ENCODE measurements around the gene PARD3.
"Not testable (repeated sequence)": the region's sequence is repeated elsewhere in the genome, so short reads cannot be mapped to it uniquely, and the experiment has no call there.

The PARD3 gene

DNA sequence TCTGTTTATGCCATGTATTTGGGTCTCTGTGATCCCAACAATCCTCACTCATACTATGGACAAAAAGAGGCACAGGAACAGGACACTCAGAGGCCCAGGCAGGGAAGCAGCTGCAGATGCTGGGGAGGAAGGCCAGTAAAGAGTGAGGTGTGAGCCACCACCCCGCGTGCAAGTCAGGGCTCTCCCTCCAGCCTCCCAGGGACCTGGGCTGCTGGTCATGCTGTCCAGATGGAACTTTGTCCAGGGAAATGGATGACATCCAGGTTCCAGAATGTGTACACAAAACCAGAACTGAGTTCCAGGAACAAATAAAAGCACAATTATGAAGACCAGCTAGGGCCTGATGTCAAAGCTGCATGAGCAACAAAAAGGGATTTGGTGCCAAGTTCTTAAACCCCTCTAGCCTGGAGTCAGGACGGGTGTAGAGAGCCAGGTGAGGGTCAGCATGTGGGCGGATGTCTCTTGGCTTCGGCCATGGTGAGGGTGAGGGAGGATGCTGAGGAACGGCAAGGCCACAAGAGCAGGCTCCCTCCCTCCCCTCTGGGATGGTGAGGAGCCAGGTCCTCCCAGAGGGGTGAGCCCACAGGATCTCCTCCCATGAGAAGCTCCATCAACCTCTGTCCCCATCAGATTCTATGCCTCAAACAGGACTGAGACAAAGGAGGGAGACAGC is 739.7 kb downstream of the PARD3 start:
- H3K4me2 ChIP-seq (ENCODE audit: low read length), result no peak overlapping the region
- H3K36me3 ChIP-seq (ENCODE audit: control insufficient read depth, insufficient read depth, low read length), result no peaks in the 10 kb centered on the region
- H2AFZ ChIP-seq, result no peak overlapping the region
- no peaks in the 10 kb centered on the region for H3K9me3 ChIP-seq (ENCODE audit: control insufficient read depth, low read length)
- H3K4me1 ChIP-seq, result no peaks in the 10 kb centered on the region
- H3K4me3 ChIP-seq (ENCODE audit: low read depth, low read length), result no peak overlapping the region
- H3K79me2 ChIP-seq, result no peaks in the 10 kb centered on the region
- H3K9ac ChIP-seq, result no peak overlapping the region
- no peak overlapping the region for H3K27ac ChIP-seq
- H3K27me3 ChIP-seq (ENCODE audit: control insufficient read depth, insufficient read depth, low read length), result no peaks in the 10 kb centered on the region
- TF ChIP-seq, protein P1, sequence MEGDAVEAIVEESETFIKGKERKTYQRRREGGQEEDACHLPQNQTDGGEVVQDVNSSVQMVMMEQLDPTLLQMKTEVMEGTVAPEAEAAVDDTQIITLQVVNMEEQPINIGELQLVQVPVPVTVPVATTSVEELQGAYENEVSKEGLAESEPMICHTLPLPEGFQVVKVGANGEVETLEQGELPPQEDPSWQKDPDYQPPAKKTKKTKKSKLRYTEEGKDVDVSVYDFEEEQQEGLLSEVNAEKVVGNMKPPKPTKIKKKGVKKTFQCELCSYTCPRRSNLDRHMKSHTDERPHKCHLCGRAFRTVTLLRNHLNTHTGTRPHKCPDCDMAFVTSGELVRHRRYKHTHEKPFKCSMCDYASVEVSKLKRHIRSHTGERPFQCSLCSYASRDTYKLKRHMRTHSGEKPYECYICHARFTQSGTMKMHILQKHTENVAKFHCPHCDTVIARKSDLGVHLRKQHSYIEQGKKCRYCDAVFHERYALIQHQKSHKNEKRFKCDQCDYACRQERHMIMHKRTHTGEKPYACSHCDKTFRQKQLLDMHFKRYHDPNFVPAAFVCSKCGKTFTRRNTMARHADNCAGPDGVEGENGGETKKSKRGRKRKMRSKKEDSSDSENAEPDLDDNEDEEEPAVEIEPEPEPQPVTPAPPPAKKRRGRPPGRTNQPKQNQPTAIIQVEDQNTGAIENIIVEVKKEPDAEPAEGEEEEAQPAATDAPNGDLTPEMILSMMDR (IDR thresholded peaks at IDR 0.05), result no peak

- Histone ChIP-seq H3K4me3 (ENCODE audit: low read depth, low read length) (no peak overlapping the region), H3K27me3 (ENCODE audit: control insufficient read depth, insufficient read depth, low read length) (no peaks in the 10 kb centered on the region), H3K27ac (no peak overlapping the region), H2AFZ (no peak overlapping the region), H3K79me2 (no peaks in the 10 kb centered on the region), H3K9ac (no peak overlapping the region), H3K4me1 (no peaks in the 10 kb centered on the region), H3K9me3 (ENCODE audit: control insufficient read depth, low read length) (no peaks in the 10 kb centered on the region), H3K36me3 (ENCODE audit: control insufficient read depth, insufficient read depth, low read length) (no peaks in the 10 kb centered on the region), H3K4me2 (ENCODE audit: low read length) (no peak overlapping the region)
- TF ChIP-seq, protein P1 (IDR thresholded peaks at IDR 0.05), result no peak
Observed at GRCh38 chr10:34074051-34074450, 741.0 kb downstream of the PARD3 start.

DNA sequence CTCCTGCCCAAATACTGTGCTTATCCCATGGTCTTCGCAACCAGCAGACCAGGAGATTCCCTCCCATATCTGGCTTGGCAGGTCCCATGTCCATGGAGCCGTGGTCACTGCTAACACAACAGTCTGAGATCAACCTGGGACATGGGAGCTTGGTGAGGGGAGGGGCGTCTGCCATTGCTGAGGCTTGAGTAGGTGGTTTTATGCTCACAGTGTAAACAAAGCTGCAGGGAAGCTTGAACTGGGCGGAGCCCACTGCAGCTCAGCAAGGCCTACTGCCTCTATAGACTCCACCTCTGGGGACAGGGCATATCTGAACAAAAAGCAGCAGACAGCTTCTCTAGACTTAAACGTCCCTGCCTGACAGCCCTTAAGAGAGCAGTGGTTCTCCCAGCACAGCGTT is 747.4 kb downstream of the PARD3 start:
- not testable (repeated sequence) for H3K36me3 ChIP-seq (ENCODE audit: control insufficient read depth, insufficient read depth, low read length); H3K4me2 ChIP-seq (ENCODE audit: low read length); H3K27me3 ChIP-seq (ENCODE audit: control insufficient read depth, insufficient read depth, low read length); H3K79me2 ChIP-seq; H2AFZ ChIP-seq; H3K9ac ChIP-seq; H3K4me1 ChIP-seq; H3K27ac ChIP-seq; H3K4me3 ChIP-seq (ENCODE audit: low read depth, low read length); H3K9me3 ChIP-seq (ENCODE audit: control insufficient read depth, low read length)

DNA sequence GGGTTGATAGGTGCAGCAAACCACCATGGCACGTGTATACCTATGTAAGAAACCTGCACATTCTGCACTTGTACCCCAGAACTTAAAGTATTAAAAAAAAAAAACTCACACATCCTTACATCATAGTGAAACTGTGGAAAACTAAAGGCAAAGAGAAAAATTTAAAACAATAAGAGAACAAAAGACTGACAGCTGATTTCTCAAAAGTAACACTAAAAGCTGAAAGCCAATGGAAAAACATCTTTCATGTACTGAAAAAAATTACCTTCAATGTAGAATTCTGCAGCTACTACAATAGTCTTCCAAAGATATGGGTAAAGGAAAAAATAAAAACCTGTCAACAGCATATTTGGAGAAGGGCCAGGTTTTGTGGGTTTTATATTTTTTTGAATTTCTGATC is 751.5 kb downstream of the PARD3 start:
- Histone ChIP-seq H3K9ac (no peak overlapping the region), H3K79me2 (no peaks in the 10 kb centered on the region), H3K9me3 (ENCODE audit: control insufficient read depth, low read length) (no peaks in the 10 kb centered on the region), H3K4me2 (ENCODE audit: low read length) (no peak overlapping the region), H3K36me3 (ENCODE audit: control insufficient read depth, insufficient read depth, low read length) (no peaks in the 10 kb centered on the region), H3K27me3 (ENCODE audit: control insufficient read depth, insufficient read depth, low read length) (no peaks in the 10 kb centered on the region), H2AFZ (no peak overlapping the region), H3K27ac (no peak overlapping the region), H3K4me1 (no peaks in the 10 kb centered on the region), H3K4me3 (ENCODE audit: low read depth, low read length) (no peak overlapping the region)
- TF ChIP-seq, protein P1 (IDR thresholded peaks at IDR 0.05), result no peak

DNA sequence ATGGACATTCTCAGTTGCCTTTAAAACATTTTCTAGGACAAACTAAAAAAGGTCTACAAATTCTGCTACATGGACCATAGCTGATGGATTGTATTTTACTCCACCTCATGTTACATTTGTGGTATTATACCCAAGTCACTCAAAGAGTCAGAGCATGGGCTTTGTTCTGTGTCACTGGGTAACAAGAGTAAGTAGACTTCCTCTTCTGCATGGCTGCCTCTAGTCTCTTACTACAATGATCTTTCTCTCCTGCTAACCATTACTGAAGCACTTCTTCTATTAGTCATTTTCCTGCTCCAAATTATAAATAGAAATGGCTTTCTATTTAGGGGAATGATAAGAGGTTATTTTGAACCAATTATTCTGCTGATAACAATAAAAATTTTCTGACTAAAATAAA is 753.3 kb downstream of the PARD3 start:
- H3K9me3 ChIP-seq (ENCODE audit: control insufficient read depth, low read length), result no peaks in the 10 kb centered on the region
- no peak overlapping the region for H3K4me2 ChIP-seq (ENCODE audit: low read length)
- H3K4me3 ChIP-seq (ENCODE audit: low read depth, low read length), result no peak overlapping the region
- H3K4me1 ChIP-seq, result no peaks in the 10 kb centered on the region
- H3K27me3 ChIP-seq (ENCODE audit: control insufficient read depth, insufficient read depth, low read length), result no peaks in the 10 kb centered on the region
- no peaks in the 10 kb centered on the region for H3K36me3 ChIP-seq (ENCODE audit: control insufficient read depth, insufficient read depth, low read length)
- H2AFZ ChIP-seq, result no peak overlapping the region
- TF ChIP-seq, protein P1 (IDR thresholded peaks at IDR 0.05), result no peak
- H3K9ac ChIP-seq, result no peak overlapping the region
- no peaks in the 10 kb centered on the region for H3K79me2 ChIP-seq
- H3K27ac ChIP-seq, result no peak overlapping the region

Measured in parathyroid adenoma (tissue), 2 donors.